Testis (tissue), 2 donors: ENCODE results near the gene PTRHD1.

Experiments
- CTCF ChIP-seq, 3 experiments: fragments of 450-650 bp in 2 of 3; fragments of 200-600 bp in 1 of 3; sonication (generic) in 1 of 3; IDR thresholded peaks; one replicate each; pipeline ENCODE4 v1.5.1; 2016 to 2019; ENCODE audit warnings: antibody characterized with exemption in 3 of 3, mild to moderate bottlenecking in 2 of 3, moderate library complexity in 1 of 3
- POLR2A ChIP-seq: fragments of 450-650 bp; IDR thresholded peaks from one replicate; pipeline ENCODE4 v1.6.1; 2017; ENCODE audit warnings: antibody characterized with exemption, mild to moderate bottlenecking, moderate library complexity

- no peak for TF ChIP-seq POLR2A
- no peak for TF ChIP-seq CTCF (IDR thresholded peaks at IDR 0.05)
Measured at GRCh38 chr2:24788816-24789215, 4.4 kb downstream of the PTRHD1 start.
